Measurements from ENCODE around the gene COL23A1.
A peak's percentile ranks its signal among the peaks of the same experiment; 100 is the strongest.

Gene COL23A1

DNA sequence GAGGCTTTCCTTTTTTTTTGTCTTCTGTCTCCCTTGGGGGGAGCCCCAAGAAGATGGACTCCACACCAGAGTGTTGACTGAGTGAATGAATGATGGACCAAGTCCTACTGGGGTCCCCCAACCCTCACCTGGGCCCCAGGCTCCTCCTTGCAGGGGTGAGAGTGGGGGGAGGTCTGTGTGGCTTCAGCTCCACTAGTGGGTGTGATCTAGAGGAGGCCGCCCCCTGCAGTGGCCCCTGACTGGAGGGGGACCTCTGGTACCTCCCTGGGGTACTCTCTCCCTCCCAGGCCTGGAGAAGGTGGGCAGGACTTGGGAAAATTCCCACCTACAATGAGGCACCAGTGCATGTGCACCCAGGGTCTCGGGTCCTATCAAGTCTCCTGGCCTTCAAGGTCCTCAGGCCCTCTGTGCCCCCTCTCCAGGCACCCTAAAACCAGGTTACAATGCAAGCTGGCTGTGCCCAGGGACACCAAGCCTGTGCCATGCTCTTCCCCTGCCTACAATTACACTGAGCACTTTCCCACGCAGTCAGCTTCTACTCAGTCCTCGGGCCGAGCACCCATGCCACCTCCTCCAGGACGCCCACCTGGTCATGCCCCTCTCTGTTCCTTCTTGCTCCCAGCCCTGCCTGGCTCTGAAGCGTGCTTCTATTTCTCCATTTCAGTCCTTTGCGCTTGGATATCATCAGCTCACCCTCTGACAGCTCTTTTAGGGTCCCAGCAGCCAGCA, 240.4 kb downstream of the COL23A1 start:
- DNase-seq, result no peak

- no peak for DNase-seq
Observed at GRCh38 chr5:178349075-178349511, 241.1 kb downstream of the COL23A1 start.

GRCh38 chr5:178348356-178349074, 241.7 kb downstream of the COL23A1 start:
- no peak for DNase-seq

DNA sequence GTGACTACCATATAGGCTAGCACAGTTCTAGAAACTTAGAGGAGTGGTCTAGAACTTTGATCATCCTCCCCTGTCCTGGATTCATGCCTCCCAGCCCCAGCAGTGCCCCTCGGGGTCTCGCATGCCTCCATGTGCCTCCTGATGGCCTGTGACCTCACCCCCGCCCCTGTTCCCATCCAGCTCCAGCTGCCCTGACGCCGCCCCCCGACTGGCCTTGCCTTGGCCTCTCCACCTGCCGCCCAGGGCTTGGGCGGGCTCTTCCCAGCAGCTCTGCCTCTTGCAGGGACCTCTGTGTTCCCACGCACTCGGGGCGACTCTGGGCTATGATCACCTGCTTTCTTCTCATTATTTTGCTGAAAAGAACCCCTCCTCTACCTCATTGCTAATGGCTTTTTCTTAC, 242.2 kb downstream of the COL23A1 start:
- no peak for DNase-seq

DNA sequence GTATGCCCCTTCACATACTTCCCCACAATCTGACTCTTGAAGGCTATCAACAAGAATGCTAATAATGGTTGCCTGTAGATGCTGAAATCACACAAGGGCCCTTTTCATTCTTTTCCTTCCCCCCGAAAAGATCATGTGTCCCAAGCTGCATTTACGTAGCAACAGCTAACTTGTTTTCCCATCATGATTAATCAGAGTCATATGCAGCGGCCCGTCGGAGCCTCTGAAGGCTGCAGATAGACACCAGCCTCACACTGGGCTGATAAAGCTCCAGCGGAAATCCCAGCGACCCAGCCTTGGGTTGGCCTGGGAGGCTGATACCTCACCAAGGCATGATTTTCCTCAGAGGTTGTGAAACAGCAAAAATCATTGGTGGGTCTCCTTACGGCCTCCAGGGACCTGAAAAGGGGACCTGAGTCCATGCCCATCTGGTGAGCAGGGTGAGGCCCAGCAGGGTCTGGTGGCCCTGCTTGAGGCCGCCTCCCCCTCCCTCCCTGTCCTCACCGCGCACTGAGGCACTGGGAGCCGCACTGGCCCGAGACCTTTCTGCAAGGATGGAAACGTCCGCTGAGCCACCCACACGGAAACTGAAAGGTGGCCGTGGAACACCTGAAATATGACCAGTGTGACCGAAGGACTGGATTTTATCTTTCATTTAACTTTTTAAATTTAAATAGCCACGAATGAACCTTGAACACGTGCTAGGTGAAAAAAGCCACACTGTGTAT, 243.4 kb downstream of the COL23A1 start:
- no peak for DNase-seq

DNA sequence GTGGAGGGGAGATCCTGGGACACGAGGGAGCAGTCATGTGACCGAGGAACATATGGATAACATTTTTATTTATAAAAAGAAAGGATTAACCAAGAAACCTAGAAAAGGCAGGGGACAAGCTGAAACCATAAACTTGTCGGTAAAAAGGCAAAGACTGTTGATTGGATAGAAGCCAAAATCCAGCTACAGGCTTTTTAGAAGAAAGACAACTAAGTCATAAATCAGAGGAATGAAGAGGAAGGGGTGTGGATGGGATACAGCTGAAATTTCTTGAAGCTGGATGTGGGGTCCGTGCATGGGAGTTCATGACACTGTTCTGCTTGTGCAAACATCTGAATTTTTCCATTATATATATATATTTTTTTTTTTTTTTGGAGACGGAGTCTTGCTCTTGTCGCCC, 246.9 kb downstream of the COL23A1 start:
- no peak for DNase-seq

- no peak for DNase-seq
Observed at GRCh38 chr5:178341851-178342140, 248.4 kb downstream of the COL23A1 start.

- no peak for DNase-seq
Observed at GRCh38 chr5:178341091-178341850, 248.9 kb downstream of the COL23A1 start.

DNA sequence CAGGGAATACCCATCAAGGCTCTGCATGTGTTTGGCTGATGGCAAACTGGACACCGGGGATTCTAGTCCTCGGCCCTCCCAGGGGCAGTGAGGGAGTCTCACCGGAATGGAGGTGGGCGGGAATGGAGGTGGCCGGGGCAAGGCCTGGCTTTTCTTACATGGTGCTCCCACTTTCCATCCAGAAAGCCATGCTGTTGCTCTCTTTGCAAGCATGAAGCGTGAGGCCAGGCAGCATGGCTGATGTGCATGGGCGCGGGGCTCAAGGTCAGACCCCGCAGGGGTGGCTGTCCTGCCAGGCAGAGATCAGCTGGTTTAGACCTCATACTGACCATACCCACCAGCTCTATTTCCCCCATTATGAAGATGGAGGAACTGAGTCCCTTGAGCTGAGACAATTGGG, 249.6 kb downstream of the COL23A1 start:
- no peak for DNase-seq

GRCh38 chr5:178340187-178340586, 250.0 kb downstream of the COL23A1 start:
- no peak for DNase-seq

DNA sequence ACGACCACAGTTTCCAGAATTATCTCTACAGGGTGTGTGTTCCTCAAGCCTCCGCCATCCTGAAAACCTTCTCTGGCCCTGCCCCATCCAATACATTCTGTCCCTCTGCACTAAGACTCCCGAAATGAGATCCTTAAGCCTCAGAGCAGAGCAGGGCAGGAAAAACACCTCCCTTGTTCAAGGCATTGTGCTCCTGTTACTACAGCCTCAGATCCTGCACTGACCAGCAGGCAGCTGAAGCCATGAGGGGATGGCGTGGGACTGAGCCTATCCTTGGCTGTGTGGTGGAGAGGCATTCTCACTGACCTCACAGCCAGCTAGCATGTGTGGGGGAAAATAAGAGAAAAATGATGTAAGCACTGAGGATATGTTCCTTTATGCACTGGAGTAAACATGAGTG, 250.9 kb downstream of the COL23A1 start:
- DNase-seq, result no peak

- peak; percentile 7 for DNase-seq
Observed at GRCh38 chr5:178338750-178339144, 251.4 kb downstream of the COL23A1 start.

GRCh38 chr5:178338126-178338749, 252.0 kb downstream of the COL23A1 start:
- DNase-seq, result no peak

DNA sequence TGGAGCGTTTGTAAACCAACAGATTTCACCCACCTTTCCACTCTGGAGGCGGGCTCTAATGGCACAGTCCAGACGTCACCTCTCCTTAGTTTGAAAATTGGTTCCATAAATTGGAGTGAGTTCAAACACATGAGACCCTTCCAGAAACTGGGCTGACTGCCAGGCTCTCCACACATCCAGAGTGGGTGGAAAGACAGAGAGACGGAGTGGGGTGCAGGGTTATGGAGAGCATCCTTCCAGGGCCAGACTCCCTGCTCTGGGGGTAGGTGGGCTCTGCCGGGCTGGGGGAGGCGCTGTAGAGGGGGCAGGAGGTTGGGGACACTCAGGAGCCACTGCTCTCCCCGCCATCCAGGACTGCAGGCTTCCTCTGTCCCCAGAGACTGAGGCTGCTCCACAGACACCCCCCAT, 252.9 kb downstream of the COL23A1 start:
- DNase-seq, result peak; percentile 58

- no peak for DNase-seq
Observed at GRCh38 chr5:178336889-178337288, 253.3 kb downstream of the COL23A1 start.

GRCh38 chr5:178335302-178336030, 254.7 kb downstream of the COL23A1 start:
- DNase-seq, result no peak

- DNase-seq, result no peak
Observed at GRCh38 chr5:178334861-178335260, 255.3 kb downstream of the COL23A1 start.

- no peak for DNase-seq
Observed at GRCh38 chr5:178333821-178334481, 256.2 kb downstream of the COL23A1 start.

- no peak for DNase-seq
Observed at GRCh38 chr5:178332210-178332641, 258.0 kb downstream of the COL23A1 start.

DNA sequence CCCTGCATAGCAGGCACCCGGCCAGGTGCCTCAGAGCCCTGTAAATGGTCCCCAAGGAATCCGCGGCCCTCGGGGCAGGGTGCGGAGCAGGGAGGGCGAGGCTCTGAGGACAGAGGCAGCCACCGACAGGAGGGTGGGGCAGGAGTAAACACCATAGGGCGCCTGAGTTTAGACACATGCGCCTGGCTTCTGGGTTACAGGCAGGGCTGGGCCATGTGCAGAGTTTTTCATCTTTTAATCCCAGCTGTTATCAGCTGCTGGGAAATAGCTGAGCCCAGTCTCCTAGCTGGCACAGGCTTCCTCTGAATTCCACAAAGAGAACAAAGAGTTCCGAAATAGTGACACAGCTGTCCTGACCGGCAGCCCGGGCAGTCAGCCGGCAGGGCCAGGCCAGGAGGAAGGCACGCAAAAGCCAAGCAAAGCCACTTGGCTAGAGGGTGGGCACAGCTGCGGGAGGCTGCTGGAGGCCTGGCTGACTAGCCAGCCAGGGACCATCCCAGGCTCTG, 258.6 kb downstream of the COL23A1 start:
- DNase-seq, result no peak

GRCh38 chr5:178330791-178331404, 259.3 kb downstream of the COL23A1 start:
- no peak for DNase-seq

Data from DMS79 treated with DMSO at 0.1 percent for 48 hours (cell line).